Ovary (tissue), 3 donors: Measurements from ENCODE around the gene ZNF217.

ENCODE experiments used
- POLR2A ChIP-seq: fragments of 450-650 bp; IDR thresholded peaks from one replicate; pipeline ENCODE4 v1.6.1; 2017; ENCODE audit warnings: antibody characterized with exemption, mild to moderate bottlenecking, moderate library complexity
- TF ChIP-seq, protein P1 (sequence below), 3 donors: fragments of 450-650 bp in 2 of 3; fragments of 200-600 bp in 1 of 3; IDR thresholded peaks; one replicate each; pipeline versions ENCODE4 v1.5.1 to v1.8.0; 2016 to 2022; ENCODE audit warnings: antibody characterized with exemption in 3 of 3, mild to moderate bottlenecking in 1 of 3
- donor health status: DM: no; HTN: no; CAD: no.

DNA sequence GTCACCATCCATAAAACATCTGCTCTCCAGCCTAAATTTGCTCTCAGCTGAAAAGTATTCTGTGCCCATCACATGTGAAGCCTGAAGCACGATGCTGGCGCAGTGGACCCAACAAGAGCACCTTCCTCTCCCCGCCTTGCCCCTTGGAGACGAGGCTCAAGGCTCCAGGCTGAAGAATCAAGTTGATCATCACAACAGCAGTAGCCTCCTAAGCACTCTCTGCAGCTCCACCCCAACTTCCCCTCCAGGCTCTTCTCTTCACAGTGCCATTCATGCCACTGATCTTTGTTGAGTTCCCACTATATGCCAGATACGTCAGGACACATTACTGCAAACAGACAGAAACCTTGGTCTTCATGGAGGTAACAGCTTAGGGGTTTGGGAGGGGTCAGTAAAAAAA, 41.6 kb upstream of the ZNF217 start:
- TF ChIP-seq, protein P1, sequence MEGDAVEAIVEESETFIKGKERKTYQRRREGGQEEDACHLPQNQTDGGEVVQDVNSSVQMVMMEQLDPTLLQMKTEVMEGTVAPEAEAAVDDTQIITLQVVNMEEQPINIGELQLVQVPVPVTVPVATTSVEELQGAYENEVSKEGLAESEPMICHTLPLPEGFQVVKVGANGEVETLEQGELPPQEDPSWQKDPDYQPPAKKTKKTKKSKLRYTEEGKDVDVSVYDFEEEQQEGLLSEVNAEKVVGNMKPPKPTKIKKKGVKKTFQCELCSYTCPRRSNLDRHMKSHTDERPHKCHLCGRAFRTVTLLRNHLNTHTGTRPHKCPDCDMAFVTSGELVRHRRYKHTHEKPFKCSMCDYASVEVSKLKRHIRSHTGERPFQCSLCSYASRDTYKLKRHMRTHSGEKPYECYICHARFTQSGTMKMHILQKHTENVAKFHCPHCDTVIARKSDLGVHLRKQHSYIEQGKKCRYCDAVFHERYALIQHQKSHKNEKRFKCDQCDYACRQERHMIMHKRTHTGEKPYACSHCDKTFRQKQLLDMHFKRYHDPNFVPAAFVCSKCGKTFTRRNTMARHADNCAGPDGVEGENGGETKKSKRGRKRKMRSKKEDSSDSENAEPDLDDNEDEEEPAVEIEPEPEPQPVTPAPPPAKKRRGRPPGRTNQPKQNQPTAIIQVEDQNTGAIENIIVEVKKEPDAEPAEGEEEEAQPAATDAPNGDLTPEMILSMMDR (IDR thresholded peaks at IDR 0.05) = no peak
- TF ChIP-seq POLR2A = no peak
